HG03103 (cell line): Measurements from ENCODE around the gene SFXN4.
"Not testable (repeated sequence)": the region's sequence is repeated elsewhere in the genome, so short reads cannot be mapped to it uniquely, and the experiment has no call there.

Source experiments
- ATAC-seq: cut with Tn5 transposase; IDR thresholded peaks from one replicate; pipeline ENCODE4 v1.9.1; 2021; ENCODE audit warnings: low read depth; ENCODE audit not compliant: unreplicated experiment

Gene SFXN4

GRCh38 chr10:119113751-119114732 lies 51.5 kb downstream of the SFXN4 start:
- ATAC-seq: no peak

GRCh38 chr10:119112056-119112455 lies 53.5 kb downstream of the SFXN4 start:
- no peak for ATAC-seq

GRCh38 chr10:119107771-119108170 lies 57.7 kb downstream of the SFXN4 start:
- not testable (repeated sequence) for ATAC-seq

GRCh38 chr10:119107106-119107505 lies 58.4 kb downstream of the SFXN4 start:
- ATAC-seq: not testable (repeated sequence)

- not testable (repeated sequence) for ATAC-seq
Measured at GRCh38 chr10:119105899-119106298, 59.6 kb downstream of the SFXN4 start.

GRCh38 chr10:119105155-119105554 lies 60.4 kb downstream of the SFXN4 start:
- no peak for ATAC-seq

GRCh38 chr10:119104654-119105015 lies 60.9 kb downstream of the SFXN4 start:
- peak; percentile 3 for ATAC-seq

GRCh38 chr10:119103903-119104653 lies 61.4 kb downstream of the SFXN4 start, which contains the start of gene DENND10:
Gene DENND10 (plus strand): TSS chr10:119104113. CDS start chr10:119104143, 30 bp downstream.
- peak; percentile 82 for ATAC-seq

- no peak for ATAC-seq
Measured at GRCh38 chr10:119103241-119103902, 62.1 kb downstream of the SFXN4 start.

GRCh38 chr10:119101366-119102098 lies 64.0 kb downstream of the SFXN4 start:
- ATAC-seq: no peak

GRCh38 chr10:119100434-119101238 lies 64.9 kb downstream of the SFXN4 start:
- ATAC-seq: no peak

GRCh38 chr10:119098576-119098975 lies 66.9 kb downstream of the SFXN4 start:
- no peak for ATAC-seq

GRCh38 chr10:119096641-119097415 lies 68.7 kb downstream of the SFXN4 start:
- ATAC-seq: not testable (repeated sequence)

GRCh38 chr10:119095640-119096039 lies 69.9 kb downstream of the SFXN4 start:
- ATAC-seq: no peak

- peak; percentile 46 for ATAC-seq
Measured at GRCh38 chr10:119090968-119091367, 74.5 kb downstream of the SFXN4 start.
